ENCODE measurements around the gene MSH3.

DNA sequence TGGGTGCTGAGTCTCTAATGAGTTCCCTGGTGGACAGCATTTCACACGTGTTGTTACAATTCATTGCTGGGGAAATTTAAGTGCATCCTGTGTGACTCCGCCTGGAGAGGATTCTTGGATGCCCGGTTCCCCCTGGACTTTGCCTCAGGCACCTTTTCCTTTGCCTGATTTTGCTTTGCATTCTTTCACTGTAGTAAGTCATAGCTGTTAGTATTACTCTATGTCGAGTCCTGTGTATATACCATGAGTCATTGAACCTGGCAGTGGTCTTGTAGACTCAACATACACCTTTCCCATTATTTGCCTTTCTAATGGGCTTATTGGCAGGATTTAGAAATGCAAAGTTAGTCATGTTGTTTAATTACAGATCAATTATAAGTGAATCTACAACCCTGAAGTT lies 82.3 kb downstream of the MSH3 start:
- TF ChIP-seq, protein P1, sequence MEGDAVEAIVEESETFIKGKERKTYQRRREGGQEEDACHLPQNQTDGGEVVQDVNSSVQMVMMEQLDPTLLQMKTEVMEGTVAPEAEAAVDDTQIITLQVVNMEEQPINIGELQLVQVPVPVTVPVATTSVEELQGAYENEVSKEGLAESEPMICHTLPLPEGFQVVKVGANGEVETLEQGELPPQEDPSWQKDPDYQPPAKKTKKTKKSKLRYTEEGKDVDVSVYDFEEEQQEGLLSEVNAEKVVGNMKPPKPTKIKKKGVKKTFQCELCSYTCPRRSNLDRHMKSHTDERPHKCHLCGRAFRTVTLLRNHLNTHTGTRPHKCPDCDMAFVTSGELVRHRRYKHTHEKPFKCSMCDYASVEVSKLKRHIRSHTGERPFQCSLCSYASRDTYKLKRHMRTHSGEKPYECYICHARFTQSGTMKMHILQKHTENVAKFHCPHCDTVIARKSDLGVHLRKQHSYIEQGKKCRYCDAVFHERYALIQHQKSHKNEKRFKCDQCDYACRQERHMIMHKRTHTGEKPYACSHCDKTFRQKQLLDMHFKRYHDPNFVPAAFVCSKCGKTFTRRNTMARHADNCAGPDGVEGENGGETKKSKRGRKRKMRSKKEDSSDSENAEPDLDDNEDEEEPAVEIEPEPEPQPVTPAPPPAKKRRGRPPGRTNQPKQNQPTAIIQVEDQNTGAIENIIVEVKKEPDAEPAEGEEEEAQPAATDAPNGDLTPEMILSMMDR (IDR thresholded peaks at IDR 0.05): no peak
- TF ChIP-seq EP300 (IDR thresholded peaks at IDR 0.05) (no peak), POLR2A (IDR thresholded peaks at IDR 0.05) (no peak), POLR2AphosphoS5 (IDR thresholded peaks at IDR 0.05) (no peak)

Data from suprapubic skin (tissue), 4 donors.